ENCODE results near the gene TMEM120B. TPM values are rescaled to one million over a fixed set of nuclear protein-coding genes. Genes with fewer than 3 reads are reported as not detected.

Gene TMEM120B
- total and polyA plus RNA-seq, 2 of the 13 experiments (the other 11 are each of a cell fraction or from before 2014, with no cell fraction given): 7.1 to 12.9 TPM

DNA sequence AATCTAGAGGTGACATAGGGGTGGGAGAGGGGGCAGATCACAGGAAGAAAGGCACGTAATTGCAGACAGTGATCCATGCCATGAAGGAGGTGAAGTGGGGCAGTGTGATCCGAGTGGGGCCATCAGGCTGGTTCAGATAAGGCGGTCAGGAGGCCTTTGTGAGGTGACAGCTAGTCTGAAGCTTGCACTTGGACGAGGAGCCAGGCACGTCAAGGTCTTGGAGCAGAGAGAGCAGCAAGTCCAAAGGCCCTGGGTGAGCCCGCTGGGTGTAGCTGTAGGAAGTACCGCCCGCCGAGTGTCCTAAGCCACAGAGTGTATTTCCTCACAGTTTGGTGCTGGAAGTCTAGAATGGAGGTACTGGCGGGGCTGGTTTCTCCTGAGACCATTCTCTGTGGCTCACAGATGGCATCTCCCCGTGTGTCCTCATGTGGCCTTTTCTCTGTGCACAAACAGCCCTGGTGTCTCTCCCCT is 57.3 kb downstream of the TMEM120B start:
- CTCF ChIA-PET (ENCODE audit: low intra/inter-chr PET ratio, low total read pairs): interaction anchor here (1.0 kb wide), 1 partner anchor 72 kb away, joined by 3 read pairs; no protein-coding TSS in a partner anchor
- POLR2A ChIA-PET: interaction anchor here (0.7 to 1.3 kb wide), 5 partner anchors 21 to 77 kb away, joined by 3 to 4 read pairs (median 3); partner anchors contain the start of genes RHOF and TMEM120B
- Histone ChIP-seq H3K9me3 (ENCODE audit: low read length) (no peaks in the 10 kb centered on the region), H3K27ac (ENCODE audit: extremely low read length, insufficient read depth, low read length) (peak overlapping the region; percentile 67), H3K4me1 (ENCODE audit: insufficient read depth, low read length) (peaks cover 35% of the 10 kb centered on the region), H3K4me3 (replicated peaks in 1 of 3; ENCODE audit: insufficient read depth in 1 of 3, low read depth in 2 of 3, low read length in 3 of 3) (peak overlapping the region in 1 of 3 experiments; percentile 58; a peak in 2 of 6 replicates), H3K27me3 (ENCODE audit: control insufficient read depth in 1 of 2, insufficient read depth in 2 of 2, low read length in 2 of 2) (no peaks in the 10 kb centered on the region), H2AFZ (ENCODE audit: low read length) (no peak overlapping the region), H3K9ac (ENCODE audit: insufficient read depth, low read depth, low read length) (peak overlapping the region; percentile 49; the same call in 1 of the 2 replicates), H3K4me2 (ENCODE audit: low read depth, low read length) (peak overlapping the region; percentile 73), H3K36me3 (replicated peaks in 1 of 2; ENCODE audit: control insufficient read depth in 1 of 2, insufficient read depth in 2 of 2, low read length in 2 of 2) (no peaks in the 10 kb centered on the region), H3K79me2 (ENCODE audit: insufficient read depth, low read length) (no peaks in the 10 kb centered on the region), H4K20me1 (ENCODE audit: insufficient read depth, low read length) (no peaks in the 10 kb centered on the region)
- no TSS peak for BruUV-seq (replicated peaks)
- intact Hi-C loops (cut with micrococcal nuclease; ENCODE audit: unreplicated experiment): loop anchor here (5.0 kb wide), 1 partner anchor 58 kb away; the partner anchor contains the start of gene TMEM120B
- ATAC-seq: peak; percentile 91
- peak; percentile 93 for FAIRE-seq
- WGBS (ENCODE audit: low lambda C conversion rate): 3% methylated on average over 5 of the region's 11 CpGs
- in situ Hi-C loops (cut with HindIII; ENCODE audit: extremely low pct_ligation_motif_present, low pct_unique_long_range_greater_than_20kb): loop anchor here (5.0 kb wide), 1 partner anchor 78 kb away; no protein-coding TSS in a partner anchor
- peak; percentile 77 for DNase-seq (ENCODE audit: low spot score)
- TF ChIP-seq HNF4A (CRISPR knock-in tag; IDR thresholded peaks at IDR 0.05) (peak; percentile 63), ZNF281 (CRISPR knock-in tag; IDR thresholded peaks at IDR 0.05; ENCODE audit: borderline replicate concordance) (no peak), ESRRA (CRISPR knock-in tag; IDR thresholded peaks at IDR 0.05; ENCODE audit: low read depth) (peak; percentile 45; the same call in 1 of the 2 replicates), NCOA1 (CRISPR knock-in tag; IDR thresholded peaks at IDR 0.05) (no peak), POLR2A (IDR thresholded peaks at IDR 0.05; ENCODE audit: insufficient read depth in 1 of 2, low read depth in 2 of 2, low read length in 2 of 2) (peak; percentile 42 to 45; a peak in 2 of 4 replicates), NR2F6 (IDR thresholded peaks at IDR 0.05) (0 out of 2 replicates have a peak, but pooled peaks have one; percentile 36), NR2F6 (CRISPR knock-in tag; IDR thresholded peaks at IDR 0.05) (no peak), ZBTB33 (CRISPR knock-in tag; IDR thresholded peaks at IDR 0.05) (no peak)
- TF ChIP-seq, protein P1, sequence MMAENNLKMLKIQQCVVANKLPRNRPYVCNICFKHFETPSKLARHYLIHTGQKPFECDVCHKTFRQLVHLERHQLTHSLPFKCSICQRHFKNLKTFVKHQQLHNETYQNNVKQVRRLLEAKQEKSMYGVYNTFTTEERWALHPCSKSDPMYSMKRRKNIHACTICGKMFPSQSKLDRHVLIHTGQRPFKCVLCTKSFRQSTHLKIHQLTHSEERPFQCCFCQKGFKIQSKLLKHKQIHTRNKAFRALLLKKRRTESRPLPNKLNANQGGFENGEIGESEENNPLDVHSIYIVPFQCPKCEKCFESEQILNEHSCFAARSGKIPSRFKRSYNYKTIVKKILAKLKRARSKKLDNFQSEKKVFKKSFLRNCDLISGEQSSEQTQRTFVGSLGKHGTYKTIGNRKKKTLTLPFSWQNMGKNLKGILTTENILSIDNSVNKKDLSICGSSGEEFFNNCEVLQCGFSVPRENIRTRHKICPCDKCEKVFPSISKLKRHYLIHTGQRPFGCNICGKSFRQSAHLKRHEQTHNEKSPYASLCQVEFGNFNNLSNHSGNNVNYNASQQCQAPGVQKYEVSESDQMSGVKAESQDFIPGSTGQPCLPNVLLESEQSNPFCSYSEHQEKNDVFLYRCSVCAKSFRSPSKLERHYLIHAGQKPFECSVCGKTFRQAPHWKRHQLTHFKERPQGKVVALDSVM (CRISPR knock-in tag; IDR thresholded peaks at IDR 0.05): no peak
- TF ChIP-seq, protein P2, sequence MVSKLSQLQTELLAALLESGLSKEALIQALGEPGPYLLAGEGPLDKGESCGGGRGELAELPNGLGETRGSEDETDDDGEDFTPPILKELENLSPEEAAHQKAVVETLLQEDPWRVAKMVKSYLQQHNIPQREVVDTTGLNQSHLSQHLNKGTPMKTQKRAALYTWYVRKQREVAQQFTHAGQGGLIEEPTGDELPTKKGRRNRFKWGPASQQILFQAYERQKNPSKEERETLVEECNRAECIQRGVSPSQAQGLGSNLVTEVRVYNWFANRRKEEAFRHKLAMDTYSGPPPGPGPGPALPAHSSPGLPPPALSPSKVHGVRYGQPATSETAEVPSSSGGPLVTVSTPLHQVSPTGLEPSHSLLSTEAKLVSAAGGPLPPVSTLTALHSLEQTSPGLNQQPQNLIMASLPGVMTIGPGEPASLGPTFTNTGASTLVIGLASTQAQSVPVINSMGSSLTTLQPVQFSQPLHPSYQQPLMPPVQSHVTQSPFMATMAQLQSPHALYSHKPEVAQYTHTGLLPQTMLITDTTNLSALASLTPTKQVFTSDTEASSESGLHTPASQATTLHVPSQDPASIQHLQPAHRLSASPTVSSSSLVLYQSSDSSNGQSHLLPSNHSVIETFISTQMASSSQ (IDR thresholded peaks at IDR 0.05; ENCODE audit: low read depth): no peak
- TF ChIP-seq, protein P2 (CRISPR knock-in tag; IDR thresholded peaks at IDR 0.05; ENCODE audit: borderline replicate concordance): 0 out of 2 replicates have a peak, but pooled peaks have one; percentile 45
